OCI-M2 (cell line): Measurements from ENCODE around the gene CAMK1D.

Experiments used
- DNase-seq: peaks from one replicate; lab custom pipeline; 2025; ENCODE audit not compliant: unreplicated experiment; lab: John Stamatoyannopoulos, UW

Gene CAMK1D

DNA sequence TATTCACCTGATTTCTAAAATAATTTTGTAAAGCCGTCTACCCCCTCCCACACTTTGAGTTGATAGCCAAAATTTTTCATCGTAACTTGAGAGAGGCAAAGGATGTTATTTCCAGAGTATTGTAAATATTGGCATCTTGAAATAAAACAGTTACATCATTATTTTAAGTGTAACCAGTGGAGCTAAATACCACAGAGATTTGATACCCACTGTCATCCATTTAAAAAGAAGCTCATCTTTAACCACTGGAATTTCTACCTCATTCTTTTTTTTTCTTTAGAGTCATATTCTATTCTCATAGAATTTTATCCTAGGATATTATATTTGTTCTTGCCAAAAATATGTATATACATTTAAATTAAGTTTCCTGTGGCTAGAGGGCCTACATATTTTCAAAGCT is 48.6 kb downstream of the CAMK1D start:
- DNase-seq = no peak

DNA sequence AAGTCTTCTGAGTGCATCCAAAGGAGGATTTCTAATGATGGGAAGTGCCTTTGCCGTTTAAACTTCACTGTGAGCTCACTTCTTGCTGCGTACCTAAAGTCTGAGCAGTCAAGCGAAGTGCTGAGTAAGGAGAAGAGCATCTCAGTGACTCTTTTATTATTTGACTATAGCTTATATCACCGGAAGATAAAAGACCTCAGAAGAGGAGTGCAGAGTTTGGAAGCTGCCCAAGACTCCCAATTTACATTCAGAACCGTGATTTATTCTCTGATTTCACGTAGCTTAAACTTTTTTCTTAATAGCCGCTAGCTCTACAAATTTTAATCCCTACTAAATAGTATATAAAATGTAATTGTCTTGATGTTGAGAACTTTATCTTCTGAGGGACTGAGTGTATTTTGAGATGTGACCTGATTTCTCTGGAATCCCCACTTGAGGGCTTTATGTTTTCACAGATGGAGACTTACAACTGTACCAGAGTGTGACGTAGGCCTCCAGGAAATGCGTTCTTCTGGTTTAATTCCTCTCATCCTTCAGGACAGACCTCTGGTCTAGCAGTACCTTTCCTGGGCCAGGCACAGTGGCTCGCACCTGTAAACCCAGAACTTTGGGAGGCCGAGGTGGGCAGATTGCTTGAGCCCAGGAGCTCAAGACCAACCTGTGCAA is 51.1 kb downstream of the CAMK1D start:
- DNase-seq = no peak

DNA sequence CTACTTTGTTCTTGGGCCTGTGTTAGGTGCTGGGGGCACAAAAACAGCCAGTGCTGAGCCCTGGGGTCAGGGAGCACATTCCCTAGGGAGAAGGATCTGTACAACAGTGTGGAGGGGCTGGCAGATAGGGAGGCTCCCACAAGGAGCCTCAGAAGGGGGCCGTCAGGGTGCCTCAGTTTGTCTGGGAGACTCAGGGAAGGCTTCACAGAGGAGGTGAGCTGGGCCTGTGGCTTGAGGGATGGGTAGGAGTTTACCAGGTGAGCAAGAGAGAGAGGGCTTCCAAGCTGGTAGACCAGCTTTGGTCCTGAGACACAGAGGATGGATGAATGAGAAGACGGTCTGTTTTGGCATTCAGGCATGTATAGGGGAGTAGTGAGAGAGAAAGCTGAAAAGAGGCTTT is 52.1 kb downstream of the CAMK1D start:
- no peak for DNase-seq

DNA sequence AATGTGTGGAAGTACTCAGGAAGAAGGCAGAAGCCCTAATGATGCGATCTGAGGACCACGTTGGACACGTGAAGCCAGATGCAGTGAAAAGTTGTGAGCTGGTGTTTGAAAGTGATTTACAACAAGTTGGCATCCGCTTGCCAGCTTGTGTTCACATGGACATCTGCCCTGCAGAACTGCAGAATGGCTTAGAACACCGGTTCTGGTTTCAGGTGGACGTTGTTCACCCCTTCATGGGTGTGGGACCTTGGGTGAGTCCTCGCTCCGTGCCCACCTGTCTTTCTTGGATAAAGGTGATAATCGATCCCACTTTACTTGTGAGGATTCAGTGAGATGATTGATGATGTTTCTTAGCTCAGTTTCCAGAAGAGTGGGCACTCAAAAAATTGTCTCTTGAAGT is 53.8 kb downstream of the CAMK1D start:
- no peak for DNase-seq

DNA sequence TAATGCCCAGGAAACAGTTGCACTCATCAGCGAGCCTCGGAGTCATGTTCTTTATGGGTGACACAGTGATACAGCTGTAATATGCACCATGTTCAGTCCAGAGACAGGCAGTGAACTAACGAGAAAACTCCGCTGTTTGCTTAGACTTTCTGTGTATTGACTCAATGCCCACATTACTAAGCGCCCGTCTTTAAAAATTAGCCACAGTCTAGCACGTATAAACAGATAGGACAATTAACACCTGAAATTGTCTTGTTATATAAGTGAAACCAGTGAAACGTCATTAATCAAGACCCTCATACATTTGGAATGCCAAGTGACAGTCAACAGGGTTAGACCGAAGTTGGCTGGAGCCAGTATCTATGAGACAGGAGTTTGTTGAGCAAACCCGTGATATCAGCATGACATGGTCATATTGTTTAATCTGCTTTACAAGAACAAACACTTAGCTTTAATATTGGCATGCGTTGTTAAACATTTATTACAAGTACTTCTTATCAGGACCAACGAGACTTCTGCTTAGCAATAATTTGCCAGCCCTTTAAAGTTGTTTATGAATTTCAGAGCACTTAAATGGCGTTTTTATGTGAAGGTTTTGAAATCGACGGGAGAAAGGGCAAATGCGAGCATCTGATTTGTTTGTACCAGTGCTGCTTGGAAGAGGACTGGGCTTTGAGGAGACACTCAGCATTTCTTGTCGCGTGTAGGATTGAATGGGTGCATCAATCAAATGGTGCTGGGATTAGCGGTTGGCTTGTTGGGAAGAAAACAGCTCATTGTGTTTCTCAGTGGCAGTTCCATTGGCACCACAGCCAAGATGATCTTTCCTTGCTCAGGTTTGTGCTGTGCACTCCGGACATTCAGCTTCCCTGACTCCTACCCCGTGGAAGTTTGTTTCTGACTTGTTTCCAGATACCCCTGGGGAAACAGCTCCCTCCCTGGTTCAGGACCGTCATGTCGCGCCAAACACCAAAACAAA is 56.3 kb downstream of the CAMK1D start:
- no peak for DNase-seq

DNA sequence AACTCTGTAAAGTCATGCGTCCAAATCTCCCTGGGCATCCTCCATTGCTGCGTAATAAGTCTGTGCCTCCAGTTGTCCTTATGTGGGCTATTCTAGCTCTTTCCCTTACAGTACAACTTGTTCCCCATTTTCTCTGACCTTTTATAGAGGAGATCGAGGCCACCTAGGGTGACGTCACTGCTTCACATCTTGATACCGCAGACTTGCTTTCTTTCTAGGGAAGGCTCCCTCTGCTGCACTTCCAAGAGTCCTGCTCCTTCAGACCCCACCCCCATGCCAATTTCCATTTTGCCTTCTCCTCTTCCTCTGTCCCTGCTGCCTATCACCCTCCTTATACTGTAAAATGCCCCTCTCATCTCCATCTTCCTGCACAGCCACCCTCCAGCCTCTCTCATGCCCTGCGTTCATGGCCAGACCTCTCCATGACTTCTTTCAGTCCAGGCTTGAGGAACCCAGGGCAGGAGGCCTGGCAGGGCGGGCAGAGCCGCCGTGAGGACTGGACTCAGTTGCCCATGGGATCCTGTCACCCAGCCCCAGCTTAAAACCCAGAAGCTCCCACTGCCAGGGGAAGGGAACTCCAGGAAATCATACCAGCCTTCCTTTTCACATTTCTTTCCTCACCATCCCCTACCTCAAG is 57.5 kb downstream of the CAMK1D start:
- no peak for DNase-seq

DNA sequence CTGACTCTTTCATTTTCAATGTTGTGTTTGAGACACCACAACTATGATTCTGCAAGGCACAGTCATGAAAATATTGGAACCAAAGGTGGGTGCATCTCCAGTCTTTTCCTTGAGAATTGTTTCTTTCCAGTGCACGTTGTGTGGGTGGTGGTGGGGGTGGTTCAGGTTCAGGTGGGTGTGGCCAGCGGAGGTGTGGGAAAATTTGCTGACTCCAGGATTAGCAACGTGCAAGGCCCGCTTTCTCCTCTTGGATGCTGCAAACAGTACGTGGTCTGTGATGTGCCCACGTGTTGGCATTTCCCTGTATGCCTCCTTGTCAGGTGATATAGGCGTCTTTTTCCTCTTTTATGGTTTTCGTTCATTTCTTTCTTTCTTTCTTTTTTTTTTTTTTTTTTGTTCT is 59.1 kb downstream of the CAMK1D start:
- DNase-seq = no peak

DNA sequence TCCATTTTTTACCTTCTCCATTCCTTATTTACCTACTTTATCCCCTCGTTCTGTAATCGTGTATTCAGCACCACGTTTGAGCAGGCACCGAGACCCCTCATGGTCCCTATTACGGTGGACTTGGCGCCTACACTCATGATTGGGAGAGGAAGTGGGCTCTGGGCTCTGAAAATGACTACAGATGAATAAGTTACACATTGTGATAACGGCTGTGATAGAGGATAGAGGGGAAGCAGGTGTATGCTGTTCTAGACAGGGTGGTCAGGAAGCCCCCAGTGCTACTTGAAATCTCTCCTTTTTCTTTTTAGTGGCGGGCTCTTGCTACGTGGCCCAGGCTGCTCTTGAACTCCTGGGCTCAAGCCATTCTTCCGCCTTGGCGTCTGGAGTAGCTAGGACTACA is 59.8 kb downstream of the CAMK1D start:
- DNase-seq = no peak

DNA sequence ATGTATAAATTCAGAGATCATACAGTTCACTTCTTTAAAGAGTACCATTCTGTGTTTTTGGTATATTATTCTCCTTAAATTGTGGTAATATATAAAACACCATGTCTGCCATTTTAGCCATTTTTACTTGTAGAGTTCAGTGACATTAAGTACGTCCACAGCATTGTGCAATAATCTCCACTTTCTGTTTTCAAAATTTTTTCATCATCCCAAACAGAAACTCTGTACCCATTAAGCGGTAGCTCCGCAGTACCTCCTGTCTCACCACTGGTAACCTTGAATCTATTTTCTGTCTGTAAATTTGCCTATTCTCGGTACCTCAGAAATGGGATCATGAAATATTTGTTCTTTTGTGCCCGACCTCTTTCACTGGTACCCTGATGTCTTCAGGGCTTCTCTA is 60.3 kb downstream of the CAMK1D start:
- no peak for DNase-seq

DNA sequence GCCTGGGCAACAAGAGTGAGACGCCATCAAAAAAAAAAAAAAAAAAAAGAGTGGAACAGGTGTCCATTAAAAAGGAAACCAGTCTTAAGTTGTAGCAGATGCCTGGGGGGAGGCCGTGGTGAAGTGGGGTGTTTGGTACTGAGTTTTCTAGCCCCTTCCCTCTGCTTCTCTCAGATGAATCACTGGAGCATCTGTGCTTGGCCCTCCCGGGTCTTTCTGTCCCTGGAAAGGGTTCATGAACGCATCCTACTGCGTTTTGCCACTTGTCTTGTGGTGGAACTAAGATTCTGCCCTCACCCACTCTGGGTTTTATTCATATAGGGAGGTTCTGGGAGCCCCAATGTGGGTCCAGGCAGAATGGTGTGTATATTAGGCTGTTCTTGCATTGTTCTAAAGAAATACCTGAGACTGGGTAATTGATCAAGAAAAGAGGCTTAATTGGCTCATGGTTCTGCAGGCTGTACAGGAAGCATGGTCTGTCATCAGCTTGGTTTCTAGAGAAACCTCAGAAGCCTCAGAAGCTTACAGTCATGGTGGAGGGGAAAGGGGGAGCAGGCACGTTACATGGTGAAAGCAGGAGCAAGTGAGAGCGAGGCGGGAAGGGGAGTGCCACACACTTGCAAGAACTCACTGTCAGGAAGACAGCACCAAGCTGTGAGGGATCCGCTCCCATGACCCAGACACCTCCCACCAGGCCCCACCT is 63.5 kb downstream of the CAMK1D start:
- no peak for DNase-seq

DNA sequence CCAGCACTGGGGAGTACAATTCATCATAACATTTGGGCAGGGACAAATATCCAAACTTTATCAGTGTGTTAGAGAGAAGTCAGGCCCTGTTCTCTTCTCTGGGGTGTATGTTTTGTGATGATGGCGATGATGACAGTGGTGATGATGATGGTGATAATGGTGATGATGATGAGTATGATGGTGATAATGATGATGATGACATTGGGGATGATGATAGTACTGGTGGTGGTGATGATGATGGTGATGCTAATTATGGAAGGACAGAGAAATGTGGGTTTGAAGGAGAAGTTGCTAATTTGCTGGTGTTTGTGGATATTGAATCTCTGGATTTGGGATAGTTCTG is 64.0 kb downstream of the CAMK1D start:
- no peak for DNase-seq

DNA sequence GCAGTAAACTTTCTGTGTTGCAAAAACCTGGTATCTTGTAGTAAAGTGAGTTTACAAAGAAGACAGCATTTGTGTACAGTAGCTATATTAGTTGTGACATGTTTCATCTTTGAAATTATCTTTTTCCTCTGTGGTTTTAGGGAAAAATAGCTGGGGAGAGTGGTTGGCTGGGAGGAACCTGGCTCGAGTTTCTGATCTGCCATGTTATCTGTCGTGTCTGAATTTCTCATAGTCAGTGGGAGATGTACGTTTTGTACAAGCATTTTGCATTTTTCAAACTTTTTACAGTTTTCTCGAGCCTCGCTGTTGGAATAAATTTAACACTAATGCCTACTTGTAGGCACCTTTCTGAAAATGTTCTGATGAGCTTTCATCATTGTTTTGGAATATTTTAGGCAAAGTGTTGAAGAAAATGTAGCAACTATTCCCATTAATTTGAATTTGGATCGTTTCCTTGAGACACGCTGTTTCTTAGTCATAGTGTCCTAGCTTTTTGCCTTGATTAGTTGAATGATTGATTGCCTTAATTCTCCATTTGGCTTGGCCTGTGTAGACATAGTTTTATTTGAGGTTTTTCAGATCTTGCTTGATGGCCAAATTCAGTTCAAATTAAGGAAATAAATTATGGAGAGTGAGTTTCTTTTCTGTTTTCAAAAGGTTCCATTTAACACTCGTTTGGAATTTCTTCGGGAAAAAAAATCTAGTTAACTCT is 65.1 kb downstream of the CAMK1D start:
- no peak for DNase-seq

DNA sequence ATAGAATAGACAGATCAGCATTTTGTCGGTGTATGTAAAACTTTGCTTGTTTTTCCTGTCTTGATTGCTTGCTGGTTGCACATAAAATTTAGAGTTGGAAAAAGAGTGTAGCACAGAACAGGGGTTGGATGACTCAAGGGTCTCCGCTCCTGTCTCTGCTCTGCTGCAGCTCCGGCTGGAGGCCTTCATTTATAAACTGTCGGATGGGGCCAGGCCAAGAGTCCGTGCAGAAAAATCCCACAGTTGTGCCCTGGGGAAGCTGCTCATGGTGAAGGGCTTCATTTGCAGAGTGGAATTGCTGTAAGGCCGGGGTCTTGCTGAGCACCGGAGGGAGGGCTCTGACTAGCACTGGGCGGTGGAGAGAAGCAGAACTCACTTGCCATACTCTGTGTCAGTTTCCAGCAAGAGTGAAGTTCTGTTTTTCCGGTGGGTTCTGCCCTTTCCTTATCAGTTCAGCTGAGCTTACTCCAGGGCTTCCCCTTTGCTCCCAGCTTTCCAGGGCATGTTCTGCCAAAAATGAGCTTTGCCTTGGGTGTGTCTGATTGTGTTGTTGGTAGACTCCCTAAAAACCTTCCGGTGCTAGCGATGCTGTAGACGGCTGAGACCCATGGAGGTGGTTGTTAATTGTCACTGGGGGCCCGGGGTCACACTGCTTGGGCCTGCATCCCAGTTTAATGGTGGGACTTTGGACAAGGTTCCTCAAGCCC is 67.2 kb downstream of the CAMK1D start:
- DNase-seq = no peak

DNA sequence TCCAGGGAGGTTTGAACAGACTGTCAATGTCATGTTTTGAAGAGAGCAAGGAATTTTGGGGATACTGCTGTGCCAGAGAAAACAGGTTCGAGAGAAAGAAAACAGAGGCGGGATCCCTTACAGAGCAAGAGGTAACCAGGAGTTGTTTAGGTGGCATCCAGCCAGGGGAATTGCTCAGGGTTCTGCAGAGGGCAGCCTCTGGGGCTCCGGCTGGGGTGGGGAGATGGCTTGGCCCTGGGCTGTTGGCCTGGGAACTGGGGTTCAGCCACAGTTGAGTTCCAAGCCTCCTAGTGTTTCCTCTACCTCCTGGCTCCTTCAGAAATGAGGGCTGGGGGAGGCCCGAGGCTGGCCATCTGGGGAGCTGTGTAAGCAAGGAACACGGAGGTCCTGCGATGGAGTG is 68.0 kb downstream of the CAMK1D start:
- no peak for DNase-seq

DNA sequence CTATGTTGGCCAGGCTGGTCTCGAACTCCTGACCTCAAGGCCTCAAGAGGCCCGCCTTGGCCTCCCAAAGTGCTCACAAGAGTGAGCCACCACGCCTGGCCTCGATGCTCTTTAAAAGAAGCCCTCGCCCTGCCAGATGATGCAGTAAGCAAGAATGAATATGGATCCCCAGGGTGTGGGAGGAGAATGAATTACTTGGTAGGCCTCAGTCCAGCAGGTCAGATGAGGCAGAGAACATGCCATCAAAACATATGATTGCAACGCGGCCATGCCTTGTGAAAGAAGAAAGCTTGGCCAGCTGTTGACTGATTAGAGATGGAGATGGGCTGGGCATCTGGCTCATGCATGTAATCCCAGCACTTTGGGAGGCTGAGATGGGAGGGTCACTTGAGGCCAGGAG is 68.7 kb downstream of the CAMK1D start:
- DNase-seq = no peak

DNA sequence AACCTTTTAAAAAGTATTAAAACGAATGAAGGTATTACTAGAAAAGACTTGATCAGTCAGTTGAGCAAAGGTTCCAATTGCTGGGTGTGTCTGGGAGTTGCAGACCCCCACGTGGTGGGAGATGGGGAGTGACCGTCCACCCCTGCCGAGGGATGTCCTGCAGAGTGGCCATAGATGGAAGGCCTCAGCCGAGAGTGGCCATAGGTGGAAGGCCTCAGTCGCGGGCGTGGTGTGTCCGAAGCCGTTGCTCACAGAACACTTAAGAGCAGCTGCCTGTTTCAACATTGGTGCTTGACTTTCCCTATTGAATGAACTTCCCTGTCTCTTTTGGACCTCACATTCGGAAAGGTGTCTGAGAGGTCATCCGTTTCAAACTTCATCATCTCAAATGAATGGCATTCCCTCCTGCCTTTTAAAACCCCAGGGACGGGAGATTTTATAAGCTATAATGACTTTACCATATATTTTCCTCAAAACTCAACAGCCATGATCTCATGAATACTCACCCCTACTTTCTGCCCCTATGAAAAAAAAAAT is 69.4 kb downstream of the CAMK1D start:
- no peak for DNase-seq

DNA sequence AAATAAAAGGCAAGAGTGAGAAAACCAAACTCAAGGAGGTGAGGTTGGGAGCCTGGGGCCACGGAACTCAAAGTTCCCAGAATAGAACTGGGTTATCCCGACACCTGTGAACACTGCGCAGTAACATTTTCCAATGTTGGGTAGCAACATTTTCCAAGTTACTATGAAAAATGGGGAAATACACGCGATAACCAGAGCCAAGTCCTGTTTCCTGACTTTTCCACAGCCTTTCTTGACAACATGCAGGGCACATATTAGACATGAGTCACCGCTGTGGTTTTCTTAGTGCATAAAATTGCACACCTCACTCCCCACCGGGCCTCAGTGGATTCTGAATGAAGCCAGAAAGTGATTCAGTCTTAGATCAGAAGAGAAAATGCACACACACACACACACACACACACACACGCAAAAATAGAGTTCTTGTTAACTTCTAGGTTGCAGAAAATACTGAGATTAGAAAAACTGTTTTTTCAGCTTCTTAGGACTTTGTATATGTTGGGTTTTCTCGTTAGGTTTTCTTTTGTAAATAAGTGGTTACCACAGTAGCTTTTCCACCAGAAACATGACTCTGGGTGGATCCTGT is 70.0 kb downstream of the CAMK1D start:
- DNase-seq = no peak

DNA sequence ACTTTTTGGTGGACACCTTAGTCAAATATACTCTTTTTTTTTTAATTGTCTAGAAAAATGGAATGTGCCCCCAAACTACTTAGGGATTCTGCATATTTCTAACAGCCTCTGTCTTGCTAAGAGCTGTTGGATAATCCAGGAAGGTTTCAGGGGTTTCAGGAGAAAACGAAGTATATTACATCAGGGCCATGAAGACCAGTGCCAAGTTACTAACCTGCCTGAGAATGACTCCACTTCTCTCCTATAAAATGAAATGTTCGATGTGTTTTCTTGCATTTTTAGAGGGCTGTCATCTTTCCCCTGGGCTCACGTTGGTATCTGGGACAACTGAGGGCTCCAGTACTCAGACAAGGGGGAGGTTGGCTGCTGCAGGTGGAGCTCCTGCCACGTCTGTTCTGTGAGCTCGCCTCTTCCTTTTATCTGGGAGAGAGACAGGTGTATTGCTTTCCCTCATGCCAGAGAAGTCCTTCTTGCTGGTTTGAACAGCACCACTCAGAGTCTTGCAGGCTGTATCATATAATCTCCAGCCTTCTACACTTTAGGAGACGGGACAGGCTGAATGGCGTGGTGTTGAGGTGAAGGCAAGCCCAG is 71.3 kb downstream of the CAMK1D start:
- DNase-seq = no peak

DNA sequence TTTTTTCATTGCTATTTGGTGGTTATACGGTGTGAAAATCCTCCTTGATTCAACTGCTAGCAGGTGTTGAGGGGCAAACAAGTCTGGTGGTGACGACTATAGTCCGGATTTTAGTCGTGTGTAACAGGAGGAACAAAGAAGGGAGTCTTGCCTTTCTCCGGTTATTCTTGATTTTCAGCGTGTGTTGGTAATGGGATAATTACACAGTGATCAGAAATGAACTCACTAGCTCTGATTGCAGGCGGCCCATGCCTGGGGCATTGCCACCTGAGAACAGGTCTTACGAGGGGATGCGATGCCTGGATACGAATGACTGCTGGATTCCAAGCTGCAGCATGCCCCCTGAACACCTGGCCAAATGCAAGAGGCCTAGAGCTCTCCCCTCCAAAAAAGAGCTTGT is 72.8 kb downstream of the CAMK1D start:
- DNase-seq = no peak
